ENCODE results near the gene KLHL3.

DNA sequence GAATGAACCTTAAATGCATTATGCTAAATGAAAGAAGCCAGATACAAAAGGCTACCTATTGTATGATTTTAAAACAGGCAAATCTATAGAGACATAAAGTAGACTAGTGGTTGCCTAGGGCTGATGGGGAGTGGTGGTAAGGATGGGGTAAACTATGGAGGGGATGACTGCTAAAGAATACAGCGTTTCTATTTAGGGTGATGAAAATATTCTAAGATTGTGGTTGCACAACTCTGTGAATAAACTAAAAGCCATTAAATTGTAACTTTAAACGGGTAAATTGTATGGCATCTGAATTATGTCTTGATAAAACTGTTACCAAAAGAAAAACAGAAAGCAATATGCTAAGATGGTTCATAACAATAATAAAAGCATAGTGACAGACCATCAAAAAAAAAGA lies 21.4 kb downstream of the KLHL3 start:
- TF ChIP-seq ZNF513 (tag by site-specific recombination; IDR thresholded peaks at IDR 0.05) (no peak), ZNF169 (tag by site-specific recombination; IDR thresholded peaks at IDR 0.05) (no peak), HOXA7 (CRISPR knock-in tag; IDR thresholded peaks at IDR 0.05; ENCODE audit: borderline replicate concordance) (no peak), ZNF837 (tag by site-specific recombination; IDR thresholded peaks at IDR 0.05) (no peak), ZNF776 (tag by site-specific recombination; IDR thresholded peaks at IDR 0.05; ENCODE audit: borderline replicate concordance) (no peak), ZNF214 (tag by site-specific recombination; IDR thresholded peaks at IDR 0.05; ENCODE audit: borderline replicate concordance) (no peak), ZSCAN16 (tag by site-specific recombination; IDR thresholded peaks at IDR 0.05) (no peak), YY1 (tag by site-specific recombination; IDR thresholded peaks at IDR 0.05) (no peak), MZF1 (tag by site-specific recombination; IDR thresholded peaks at IDR 0.05; ENCODE audit: borderline replicate concordance) (no peak)
- TF ChIP-seq, protein P1, sequence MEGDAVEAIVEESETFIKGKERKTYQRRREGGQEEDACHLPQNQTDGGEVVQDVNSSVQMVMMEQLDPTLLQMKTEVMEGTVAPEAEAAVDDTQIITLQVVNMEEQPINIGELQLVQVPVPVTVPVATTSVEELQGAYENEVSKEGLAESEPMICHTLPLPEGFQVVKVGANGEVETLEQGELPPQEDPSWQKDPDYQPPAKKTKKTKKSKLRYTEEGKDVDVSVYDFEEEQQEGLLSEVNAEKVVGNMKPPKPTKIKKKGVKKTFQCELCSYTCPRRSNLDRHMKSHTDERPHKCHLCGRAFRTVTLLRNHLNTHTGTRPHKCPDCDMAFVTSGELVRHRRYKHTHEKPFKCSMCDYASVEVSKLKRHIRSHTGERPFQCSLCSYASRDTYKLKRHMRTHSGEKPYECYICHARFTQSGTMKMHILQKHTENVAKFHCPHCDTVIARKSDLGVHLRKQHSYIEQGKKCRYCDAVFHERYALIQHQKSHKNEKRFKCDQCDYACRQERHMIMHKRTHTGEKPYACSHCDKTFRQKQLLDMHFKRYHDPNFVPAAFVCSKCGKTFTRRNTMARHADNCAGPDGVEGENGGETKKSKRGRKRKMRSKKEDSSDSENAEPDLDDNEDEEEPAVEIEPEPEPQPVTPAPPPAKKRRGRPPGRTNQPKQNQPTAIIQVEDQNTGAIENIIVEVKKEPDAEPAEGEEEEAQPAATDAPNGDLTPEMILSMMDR (tag by site-specific recombination; IDR thresholded peaks at IDR 0.05), result no peak
- TF ChIP-seq, protein P2, sequence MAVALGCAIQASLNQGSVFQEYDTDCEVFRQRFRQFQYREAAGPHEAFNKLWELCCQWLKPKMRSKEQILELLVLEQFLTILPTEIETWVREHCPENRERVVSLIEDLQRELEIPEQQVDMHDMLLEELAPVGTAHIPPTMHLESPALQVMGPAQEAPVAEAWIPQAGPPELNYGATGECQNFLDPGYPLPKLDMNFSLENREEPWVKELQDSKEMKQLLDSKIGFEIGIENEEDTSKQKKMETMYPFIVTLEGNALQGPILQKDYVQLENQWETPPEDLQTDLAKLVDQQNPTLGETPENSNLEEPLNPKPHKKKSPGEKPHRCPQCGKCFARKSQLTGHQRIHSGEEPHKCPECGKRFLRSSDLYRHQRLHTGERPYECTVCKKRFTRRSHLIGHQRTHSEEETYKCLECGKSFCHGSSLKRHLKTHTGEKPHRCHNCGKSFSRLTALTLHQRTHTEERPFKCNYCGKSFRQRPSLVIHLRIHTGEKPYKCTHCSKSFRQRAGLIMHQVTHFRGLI (tag by site-specific recombination; IDR thresholded peaks at IDR 0.05), result no peak
- TF ChIP-seq, protein P3, sequence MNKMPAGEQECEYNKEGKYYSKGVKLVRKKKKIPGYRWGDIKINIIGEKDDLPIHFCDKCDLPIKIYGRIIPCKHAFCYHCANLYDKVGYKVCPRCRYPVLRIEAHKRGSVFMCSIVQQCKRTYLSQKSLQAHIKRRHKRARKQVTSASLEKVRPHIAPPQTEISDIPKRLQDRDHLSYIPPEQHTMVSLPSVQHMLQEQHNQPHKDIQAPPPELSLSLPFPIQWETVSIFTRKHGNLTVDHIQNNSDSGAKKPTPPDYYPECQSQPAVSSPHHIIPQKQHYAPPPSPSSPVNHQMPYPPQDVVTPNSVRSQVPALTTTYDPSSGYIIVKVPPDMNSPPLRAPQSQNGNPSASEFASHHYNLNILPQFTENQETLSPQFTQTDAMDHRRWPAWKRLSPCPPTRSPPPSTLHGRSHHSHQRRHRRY (tag by site-specific recombination; IDR thresholded peaks at IDR 0.05), result no peak
- TF ChIP-seq, protein P4, sequence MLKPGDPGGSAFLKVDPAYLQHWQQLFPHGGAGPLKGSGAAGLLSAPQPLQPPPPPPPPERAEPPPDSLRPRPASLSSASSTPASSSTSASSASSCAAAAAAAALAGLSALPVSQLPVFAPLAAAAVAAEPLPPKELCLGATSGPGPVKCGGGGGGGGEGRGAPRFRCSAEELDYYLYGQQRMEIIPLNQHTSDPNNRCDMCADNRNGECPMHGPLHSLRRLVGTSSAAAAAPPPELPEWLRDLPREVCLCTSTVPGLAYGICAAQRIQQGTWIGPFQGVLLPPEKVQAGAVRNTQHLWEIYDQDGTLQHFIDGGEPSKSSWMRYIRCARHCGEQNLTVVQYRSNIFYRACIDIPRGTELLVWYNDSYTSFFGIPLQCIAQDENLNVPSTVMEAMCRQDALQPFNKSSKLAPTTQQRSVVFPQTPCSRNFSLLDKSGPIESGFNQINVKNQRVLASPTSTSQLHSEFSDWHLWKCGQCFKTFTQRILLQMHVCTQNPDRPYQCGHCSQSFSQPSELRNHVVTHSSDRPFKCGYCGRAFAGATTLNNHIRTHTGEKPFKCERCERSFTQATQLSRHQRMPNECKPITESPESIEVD (tag by site-specific recombination; IDR thresholded peaks at IDR 0.05), result no peak
- TF ChIP-seq, protein P5, sequence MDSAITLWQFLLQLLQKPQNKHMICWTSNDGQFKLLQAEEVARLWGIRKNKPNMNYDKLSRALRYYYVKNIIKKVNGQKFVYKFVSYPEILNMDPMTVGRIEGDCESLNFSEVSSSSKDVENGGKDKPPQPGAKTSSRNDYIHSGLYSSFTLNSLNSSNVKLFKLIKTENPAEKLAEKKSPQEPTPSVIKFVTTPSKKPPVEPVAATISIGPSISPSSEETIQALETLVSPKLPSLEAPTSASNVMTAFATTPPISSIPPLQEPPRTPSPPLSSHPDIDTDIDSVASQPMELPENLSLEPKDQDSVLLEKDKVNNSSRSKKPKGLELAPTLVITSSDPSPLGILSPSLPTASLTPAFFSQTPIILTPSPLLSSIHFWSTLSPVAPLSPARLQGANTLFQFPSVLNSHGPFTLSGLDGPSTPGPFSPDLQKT (IDR thresholded peaks at IDR 0.05; ENCODE audit: borderline replicate concordance, low read depth, low read length), result no peak
